ENCODE data around the gene ATF7.

DNA sequence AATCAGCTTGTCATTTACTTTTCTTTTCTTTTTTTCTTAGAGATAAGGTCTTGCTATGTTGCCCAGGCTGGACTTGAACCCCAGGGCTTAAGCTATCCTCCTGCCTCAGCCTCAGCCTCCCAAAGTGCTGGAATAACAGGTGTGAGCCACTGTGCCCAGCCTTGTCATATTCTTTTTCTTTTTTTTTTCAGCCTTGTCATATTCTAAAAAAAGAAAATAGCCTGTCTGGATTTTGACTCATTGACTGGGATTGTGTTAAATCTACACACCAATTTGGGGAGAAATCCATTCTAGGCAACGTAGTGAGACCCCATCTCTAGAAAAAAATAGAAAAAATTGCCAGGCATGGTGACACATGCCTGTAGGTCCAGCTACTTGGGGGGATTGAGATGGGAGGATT is 25.6 kb upstream of the ATF7 start:
- TF ChIP-seq, protein P1, sequence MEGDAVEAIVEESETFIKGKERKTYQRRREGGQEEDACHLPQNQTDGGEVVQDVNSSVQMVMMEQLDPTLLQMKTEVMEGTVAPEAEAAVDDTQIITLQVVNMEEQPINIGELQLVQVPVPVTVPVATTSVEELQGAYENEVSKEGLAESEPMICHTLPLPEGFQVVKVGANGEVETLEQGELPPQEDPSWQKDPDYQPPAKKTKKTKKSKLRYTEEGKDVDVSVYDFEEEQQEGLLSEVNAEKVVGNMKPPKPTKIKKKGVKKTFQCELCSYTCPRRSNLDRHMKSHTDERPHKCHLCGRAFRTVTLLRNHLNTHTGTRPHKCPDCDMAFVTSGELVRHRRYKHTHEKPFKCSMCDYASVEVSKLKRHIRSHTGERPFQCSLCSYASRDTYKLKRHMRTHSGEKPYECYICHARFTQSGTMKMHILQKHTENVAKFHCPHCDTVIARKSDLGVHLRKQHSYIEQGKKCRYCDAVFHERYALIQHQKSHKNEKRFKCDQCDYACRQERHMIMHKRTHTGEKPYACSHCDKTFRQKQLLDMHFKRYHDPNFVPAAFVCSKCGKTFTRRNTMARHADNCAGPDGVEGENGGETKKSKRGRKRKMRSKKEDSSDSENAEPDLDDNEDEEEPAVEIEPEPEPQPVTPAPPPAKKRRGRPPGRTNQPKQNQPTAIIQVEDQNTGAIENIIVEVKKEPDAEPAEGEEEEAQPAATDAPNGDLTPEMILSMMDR (conservative IDR thresholded peaks at IDR 0.05 in 1 of 2, IDR thresholded peaks at IDR 0.05 in 1 of 2; ENCODE audit: low read depth in 1 of 2, low read length in 2 of 2): no peak
- TF ChIP-seq EZH2 (IDR thresholded peaks at IDR 0.05; ENCODE audit: low read length, missing control alignments): no peak
